Psoas muscle (tissue), 8 donors: ENCODE results near the gene CLRN1. TPM values are rescaled to one million over a fixed set of nuclear protein-coding genes. Genes with fewer than 3 reads are reported as not detected.

ENCODE experiments used
- ATAC-seq, 4 donors: fragments of 200-7000 bp; cut with Tn5 transposase; one replicate each; pipeline ENCODE4 v1.9.1; 2020; ENCODE audit warnings: moderate library complexity in 3 of 4, mild to moderate bottlenecking in 2 of 4
- DNase-seq, 2 donors: peaks; one replicate each; pipeline ENCODE4 v3.0.0-alpha.2; 2020
- H3K27ac ChIP-seq: fragments of 200-600 bp; one replicate; pipeline ENCODE4 v1.8.0; 2022
- H3K27me3 ChIP-seq, 3 donors: fragments of 200-600 bp in 1 of 3; one replicate each; pipeline versions ENCODE4 v1.6.1 to v1.8.0; 2013 to 2022; ENCODE audit warnings: low read length in 2 of 3, mild to moderate bottlenecking in 2 of 3, moderate library complexity in 1 of 3; ENCODE audit not compliant: insufficient read depth in 3 of 3
- H3K36me3 ChIP-seq, 2 donors: fragments of 200-600 bp in 1 of 2; one replicate each; pipeline versions ENCODE4 v1.6.1 to v1.8.0; 2013 to 2022; ENCODE audit warnings: low read depth in 1 of 2, mild to moderate bottlenecking in 1 of 2, moderate library complexity in 1 of 2; ENCODE audit not compliant: insufficient read depth in 1 of 2
- H3K4me1 ChIP-seq: fragments of 200-600 bp; one replicate; pipeline ENCODE4 v1.8.0; 2022
- H3K4me3 ChIP-seq: fragments of 200-600 bp; one replicate; pipeline ENCODE4 v1.8.0; 2022; ENCODE audit warnings: mild to moderate bottlenecking
- H3K9me3 ChIP-seq: fragments of 200-600 bp; one replicate; pipeline ENCODE4 v1.8.0; 2022
- CTCF ChIP-seq: fragments of 200-600 bp; IDR thresholded peaks from one replicate; pipeline ENCODE4 v1.8.0; 2022; ENCODE audit warnings: antibody characterized with exemption
- WGBS, 3 donors: extraction: QIAGEN DNeasy Blood & Tissue Kit; methylation state at CpG; one replicate each; pipeline versions ENCODE4 v1.1.6 to v1.1.7; 2013; 5-methylcytosine and 5-hydroxymethylcytosine counted together
- intact Hi-C, 2 donors: fragments of 100-400 bp; cut with DNase I; formaldehyde crosslinking; loops; one replicate each; pipeline versions ENCODE4 v1.11.0 to v1.14.2; 2022
- polyA plus RNA-seq, 3 donors: library from polyadenylated mRNA; stranded (reverse); fragments of 200-250 nt; gene quantifications; one replicate each; pipeline ENCODE4 v1.2.3, GENCODE V29; 2013
- total RNA-seq, 4 donors: library from RNA; stranded (reverse); fragmentation: NEBNext Ultra II Directional in 2 of 4; extraction: Animal tissue kit (Norgen Biotek cat#: 25700) in 2 of 4; gene quantifications; one replicate each; pipeline versions ENCODE4 v1.2.1 to v1.2.4, GENCODE V29; 2021 to 2023
- donor health status: healthy with polysubstance abuse.
- donor health status: DM: no; HTN: no; CAD: no; lungs with moderate emphysema.
- donor health status: Bipolar disorder and iron deficiency.
- donor health status: healthy.
- donor health status: DM: yes; HTN: yes; CAD: no.
- donor health status: DM: no; HTN: no; CAD: no.
- donor health status: DM: no; HTN: no; CAD: no.
- donor health status: DM: yes; HTN: yes; CAD: no.

Gene CLRN1
- total and polyA plus RNA-seq, 7 donors: not detected

GRCh38 chr3:150975086-150975991 is 2.8 kb upstream of the CLRN1 start:
- Histone ChIP-seq H3K36me3 (no peaks in the 10 kb centered on the region), H3K4me1 (no peaks in the 10 kb centered on the region), H3K9me3 (no peaks in the 10 kb centered on the region), H3K27ac (no peak overlapping the region), H3K27me3 (no peaks in the 10 kb centered on the region), H3K4me3 (no peak overlapping the region)
- no peak for ATAC-seq
- no peak for TF ChIP-seq CTCF
- intact Hi-C loops: no loop called here
- no peak for DNase-seq
- 71 to 72% (median 72%) methylated on average over 7 of the region's 7 CpGs for WGBS, 3 donors

GRCh38 chr3:150970665-150971324 is 1.7 kb downstream of the CLRN1 start:
- Histone ChIP-seq H3K4me3 (no peak overlapping the region), H3K27me3 (no peaks in the 10 kb centered on the region), H3K4me1 (no peaks in the 10 kb centered on the region), H3K9me3 (no peaks in the 10 kb centered on the region), H3K27ac (no peak overlapping the region), H3K36me3 (no peaks in the 10 kb centered on the region)
- ATAC-seq (no peak), DNase-seq (no peak)
- intact Hi-C loops: no loop called here
- 54 to 65% (median 60%) methylated on average over 6 of the region's 6 CpGs for WGBS, 3 donors
- TF ChIP-seq CTCF: no peak

DNA sequence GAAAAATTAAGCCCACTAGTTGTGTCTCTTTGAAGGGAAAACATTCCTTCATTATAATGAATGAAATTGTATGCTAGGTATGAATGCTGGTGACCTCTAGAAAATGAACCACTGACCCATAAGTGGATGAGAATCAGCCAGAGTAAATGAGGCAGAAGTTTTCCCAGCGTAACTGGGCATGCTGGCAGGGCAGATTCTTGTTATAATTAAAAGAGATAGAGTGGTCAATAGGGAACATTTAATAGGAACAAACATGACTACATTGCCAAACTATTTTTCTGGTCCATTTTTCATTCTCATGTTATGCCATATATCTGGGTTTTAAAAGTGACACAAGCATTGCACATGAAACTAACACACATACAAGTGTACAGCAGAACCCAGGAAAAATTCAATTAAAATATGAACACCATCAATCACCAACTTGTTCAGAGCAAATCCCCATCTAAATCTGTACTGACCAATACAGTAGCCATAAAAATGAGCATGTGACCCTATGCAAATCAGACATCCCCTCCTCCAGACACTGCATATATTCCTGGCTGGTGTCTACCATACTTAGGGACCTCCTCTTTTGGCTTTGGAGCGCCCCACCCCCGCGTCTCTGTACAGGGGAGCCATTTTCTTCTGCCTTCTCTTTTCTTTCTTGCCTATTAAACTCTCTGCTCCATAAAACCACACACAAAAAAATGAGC is 4.0 kb downstream of the CLRN1 start:
- intact Hi-C loops: no loop called here
- H3K27me3 ChIP-seq: no peaks in the 10 kb centered on the region
- no peaks in the 10 kb centered on the region for H3K36me3 ChIP-seq
- no peaks in the 10 kb centered on the region for H3K4me1 ChIP-seq
- H3K4me3 ChIP-seq: no peak overlapping the region
- WGBS, 3 donors: 82 to 86% (median 83%) methylated on average over 4 of the region's 4 CpGs
- TF ChIP-seq CTCF: no peak
- ATAC-seq: no peak
- no peaks in the 10 kb centered on the region for H3K9me3 ChIP-seq
- no peak for DNase-seq
- H3K27ac ChIP-seq: no peak overlapping the region

DNA sequence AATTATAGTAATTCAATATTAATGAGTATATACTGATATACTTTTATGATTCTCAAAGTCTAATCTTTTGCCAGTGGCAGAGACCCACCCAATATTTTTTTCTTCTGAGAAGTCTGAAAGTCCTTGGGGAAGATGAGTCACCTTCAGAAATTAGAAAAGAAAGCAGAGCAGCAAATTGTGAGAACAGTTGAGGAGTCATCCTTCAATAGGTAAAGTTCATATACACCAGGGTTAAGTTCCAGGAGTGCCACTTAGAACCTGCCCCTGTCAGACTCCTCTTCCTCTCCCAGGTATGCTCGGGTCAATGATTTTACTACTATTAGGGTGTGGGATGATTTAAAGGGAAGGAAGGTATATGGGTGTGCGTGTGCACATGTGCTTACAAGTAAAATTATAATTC is 7.1 kb downstream of the CLRN1 start:
- Histone ChIP-seq H3K4me1 (no peaks in the 10 kb centered on the region), H3K9me3 (no peaks in the 10 kb centered on the region), H3K36me3 (no peaks in the 10 kb centered on the region), H3K4me3 (no peak overlapping the region), H3K27me3 (peaks cover 0 to 3% (median 0%) of the 10 kb centered on the region in 3 donors), H3K27ac (no peak overlapping the region)
- TF ChIP-seq CTCF: no peak
- intact Hi-C loops: no loop called here
- WGBS, 3 donors: 71 to 93% (median 82%) methylated on average over 2 of the region's 2 CpGs
- DNase-seq: no peak
- no peak for ATAC-seq
